Lower leg skin (tissue), 3 donors: Measurements from ENCODE around the gene NOS3.

ENCODE experiments used
- POLR2A ChIP-seq, 2 donors: fragments of 450-650 bp; IDR thresholded peaks; one replicate each; pipeline ENCODE4 v1.6.1; 2016 to 2017; ENCODE audit warnings: antibody characterized with exemption in 2 of 2, mild to moderate bottlenecking in 1 of 2, moderate library complexity in 1 of 2
- TF ChIP-seq, protein P1 (sequence below), 3 donors: fragments of 450-650 bp; IDR thresholded peaks; one replicate each; pipeline ENCODE4 v1.5.1; 2016; ENCODE audit warnings: antibody characterized with exemption in 3 of 3, mild to moderate bottlenecking in 3 of 3, moderate library complexity in 2 of 3

- TF ChIP-seq, protein P1, sequence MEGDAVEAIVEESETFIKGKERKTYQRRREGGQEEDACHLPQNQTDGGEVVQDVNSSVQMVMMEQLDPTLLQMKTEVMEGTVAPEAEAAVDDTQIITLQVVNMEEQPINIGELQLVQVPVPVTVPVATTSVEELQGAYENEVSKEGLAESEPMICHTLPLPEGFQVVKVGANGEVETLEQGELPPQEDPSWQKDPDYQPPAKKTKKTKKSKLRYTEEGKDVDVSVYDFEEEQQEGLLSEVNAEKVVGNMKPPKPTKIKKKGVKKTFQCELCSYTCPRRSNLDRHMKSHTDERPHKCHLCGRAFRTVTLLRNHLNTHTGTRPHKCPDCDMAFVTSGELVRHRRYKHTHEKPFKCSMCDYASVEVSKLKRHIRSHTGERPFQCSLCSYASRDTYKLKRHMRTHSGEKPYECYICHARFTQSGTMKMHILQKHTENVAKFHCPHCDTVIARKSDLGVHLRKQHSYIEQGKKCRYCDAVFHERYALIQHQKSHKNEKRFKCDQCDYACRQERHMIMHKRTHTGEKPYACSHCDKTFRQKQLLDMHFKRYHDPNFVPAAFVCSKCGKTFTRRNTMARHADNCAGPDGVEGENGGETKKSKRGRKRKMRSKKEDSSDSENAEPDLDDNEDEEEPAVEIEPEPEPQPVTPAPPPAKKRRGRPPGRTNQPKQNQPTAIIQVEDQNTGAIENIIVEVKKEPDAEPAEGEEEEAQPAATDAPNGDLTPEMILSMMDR (IDR thresholded peaks at IDR 0.05), result no peak
- TF ChIP-seq POLR2A (IDR thresholded peaks at IDR 0.05), result no peak
These were observed 48.0 kb upstream of the NOS3 start for GRCh38 chr7:150942591-150943452.
